NCI-H146 treated with DMSO at 0.1 percent for 48 hours (cell line): ENCODE data around the gene THPO.

Experiments used
- DNase-seq: peaks from one replicate; lab custom pipeline; 2025; ENCODE audit not compliant: unreplicated experiment; lab: John Stamatoyannopoulos, UW

THPO gene

DNA sequence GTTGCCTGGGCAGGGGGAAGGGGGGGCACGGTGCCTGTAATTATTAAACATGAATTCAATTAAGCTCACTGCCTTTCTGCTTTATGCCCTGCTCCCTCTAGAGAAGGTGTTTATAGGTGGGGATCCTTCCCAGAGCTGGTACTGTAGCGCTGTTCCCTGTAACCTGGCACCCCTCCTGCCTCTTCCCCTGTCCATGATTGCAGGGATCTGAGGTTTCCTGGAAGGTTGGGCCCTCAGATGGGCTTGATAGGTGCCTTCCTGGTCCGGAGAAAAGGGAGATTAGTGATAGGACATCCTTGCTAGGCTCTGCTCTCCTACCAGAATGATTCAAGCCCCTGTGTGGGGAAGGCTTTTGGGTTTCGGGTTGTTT is 42.7 kb downstream of the THPO start:
- no peak for DNase-seq

- DNase-seq: no peak
Measured at GRCh38 chr3:184334470-184335158, 43.4 kb downstream of the THPO start.

DNA sequence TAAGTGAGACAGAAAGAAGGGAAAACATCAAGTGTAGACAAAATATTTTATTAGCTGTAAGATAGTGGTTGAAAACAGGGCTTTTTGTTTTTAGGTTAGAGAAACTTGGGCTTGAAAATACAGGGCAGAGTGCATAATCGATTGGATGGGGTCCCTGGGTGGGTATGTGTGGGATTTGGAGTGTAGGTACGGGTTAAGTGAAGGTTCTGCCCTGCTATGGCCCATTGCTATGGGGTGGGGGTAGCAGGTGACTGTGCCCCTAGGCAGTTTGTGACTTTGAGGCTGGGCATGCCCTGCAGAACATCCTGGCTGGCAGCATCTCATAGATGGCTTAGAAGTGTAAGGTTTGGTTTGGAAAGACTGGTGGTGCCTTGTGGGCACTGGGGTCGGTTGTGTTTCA is 44.3 kb downstream of the THPO start:
- DNase-seq: no peak

- DNase-seq: no peak
Measured at GRCh38 chr3:184333190-184333589, 44.8 kb downstream of the THPO start.

- DNase-seq: no peak
Measured at GRCh38 chr3:184332370-184333090, 45.5 kb downstream of the THPO start.

DNA sequence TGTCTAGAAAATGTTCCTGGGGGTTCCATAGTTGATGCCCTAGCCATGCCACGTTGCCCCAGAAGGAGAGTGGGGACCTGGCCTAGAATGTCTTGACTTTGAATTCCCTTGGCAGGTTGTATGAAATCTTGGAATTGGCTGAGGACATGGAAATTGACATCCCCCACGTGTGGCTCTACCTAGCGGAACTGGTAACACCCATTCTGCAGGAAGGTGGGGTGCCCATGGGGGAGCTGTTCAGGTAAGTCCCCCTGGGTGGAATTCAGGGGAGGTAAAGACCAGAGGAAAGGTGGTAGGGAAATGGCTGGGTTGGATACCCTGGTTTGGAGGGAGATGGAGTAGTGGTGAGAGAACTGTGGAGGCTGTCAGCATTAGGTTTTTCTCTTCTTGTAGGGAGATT is 49.5 kb downstream of the THPO start:
- DNase-seq: no peak

DNA sequence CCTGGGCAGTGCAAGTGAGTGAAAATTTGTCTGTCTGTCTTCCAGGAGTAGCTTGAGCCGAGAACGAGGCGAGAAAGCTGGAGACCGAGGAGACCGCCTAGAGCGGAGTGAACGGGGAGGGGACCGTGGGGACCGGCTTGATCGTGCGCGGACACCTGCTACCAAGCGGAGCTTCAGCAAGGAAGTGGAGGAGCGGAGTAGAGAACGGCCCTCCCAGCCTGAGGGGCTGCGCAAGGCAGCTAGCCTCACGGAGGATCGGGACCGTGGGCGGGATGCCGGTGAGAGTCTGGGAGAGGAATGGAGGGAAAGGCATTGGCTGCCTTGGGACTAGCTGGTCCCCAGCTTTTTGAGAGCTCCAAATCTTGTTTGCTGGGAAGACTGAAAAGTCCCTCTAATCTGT is 50.8 kb downstream of the THPO start:
- DNase-seq: no peak

GRCh38 chr3:184325715-184326369 is 52.2 kb downstream of the THPO start:
- no peak for DNase-seq

GRCh38 chr3:184325269-184325668 is 52.7 kb downstream of the THPO start:
- DNase-seq: no peak

DNA sequence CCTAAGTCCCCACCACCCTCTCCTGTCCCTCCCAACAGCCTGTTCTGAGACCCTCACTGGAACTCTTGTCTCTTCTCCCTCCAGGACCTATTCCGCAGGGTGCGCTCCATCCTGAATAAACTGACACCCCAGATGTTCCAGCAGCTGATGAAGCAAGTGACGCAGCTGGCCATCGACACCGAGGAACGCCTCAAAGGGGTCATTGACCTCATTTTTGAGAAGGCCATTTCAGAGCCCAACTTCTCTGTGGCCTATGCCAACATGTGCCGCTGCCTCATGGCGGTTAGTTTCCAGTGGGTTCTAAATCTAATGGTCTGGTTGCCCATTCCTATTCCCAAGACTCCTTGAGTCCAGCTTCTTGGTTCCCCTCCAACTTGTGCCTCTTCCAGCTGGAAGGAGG is 54.3 kb downstream of the THPO start:
- DNase-seq: no peak

DNA sequence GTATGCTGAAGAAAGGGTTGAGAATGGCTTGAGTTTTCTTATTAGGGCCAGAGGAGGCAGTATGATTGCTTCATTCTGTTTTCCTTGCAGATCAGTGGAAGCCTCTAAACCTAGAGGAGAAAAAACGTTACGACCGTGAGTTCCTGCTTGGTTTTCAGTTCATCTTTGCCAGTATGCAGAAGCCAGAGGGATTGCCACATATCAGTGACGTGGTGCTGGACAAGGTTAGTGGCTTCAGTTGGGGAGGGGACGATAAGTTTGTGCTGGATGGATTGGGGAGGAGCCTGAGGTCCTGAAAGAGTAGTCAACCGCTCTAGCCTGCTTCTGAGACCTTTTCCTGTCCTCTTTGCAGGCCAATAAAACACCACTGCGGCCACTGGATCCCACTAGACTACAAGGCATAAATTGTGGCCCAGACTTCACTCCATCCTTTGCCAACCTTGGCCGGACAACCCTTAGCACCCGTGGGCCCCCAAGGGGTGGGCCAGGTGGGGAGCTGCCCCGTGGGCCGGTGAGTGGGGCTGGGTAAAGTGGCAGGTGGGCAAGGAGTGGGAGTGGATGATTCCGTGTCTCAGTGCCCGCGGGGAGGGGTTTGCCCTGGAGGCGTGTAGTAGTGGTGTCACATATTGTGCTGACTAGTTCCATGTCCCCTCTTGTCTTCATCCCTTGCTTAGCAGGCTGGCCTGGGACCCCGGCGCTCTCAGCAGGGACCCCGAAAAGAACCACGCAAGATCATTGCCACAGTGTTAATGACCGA is 55.1 kb downstream of the THPO start:
- no peak for DNase-seq
